Karpas-422 (cell line): ENCODE data around the gene NIN. TPM values are rescaled to one million over a fixed set of nuclear protein-coding genes. Genes with fewer than 3 reads are reported as not detected.

Source experiments
- DNase-seq: peaks from one replicate; pipeline ENCODE4 v3.0.0-alpha.2; 2015
- H2AFZ ChIP-seq: fragments of 200-600 bp; sonication (generic); 2 replicates; pipeline ENCODE4 v1.6.1; 2014; ENCODE audit warnings: antibody characterized with exemption, low read length, mixed read lengths
- H3K27ac ChIP-seq: fragments of 200-600 bp; sonication (generic); 2 replicates; pipeline ENCODE4 v1.5.1; 2014; ENCODE audit warnings: mild to moderate bottlenecking, low read length, moderate library complexity
- H3K27me3 ChIP-seq: fragments of 200-600 bp; sonication (generic); 2 replicates; pipeline ENCODE4 v1.6.1; 2014; ENCODE audit warnings: low read length, mixed read lengths
- H3K36me3 ChIP-seq: fragments of 200-600 bp; sonication (generic); 2 replicates; pipeline ENCODE4 v1.6.1; 2014; ENCODE audit warnings: low read length, mixed read lengths; ENCODE audit not compliant: insufficient read depth
- H3K4me1 ChIP-seq: fragments of 200-600 bp; sonication (generic); 2 replicates; pipeline ENCODE4 v1.6.1; 2014; ENCODE audit warnings: mild to moderate bottlenecking, low read length, mixed read lengths
- H3K4me2 ChIP-seq: fragments of 200-600 bp; sonication (generic); 2 replicates; pipeline ENCODE4 v1.6.1; 2014; ENCODE audit warnings: low read length, low read depth, mild to moderate bottlenecking; ENCODE audit not compliant: poor library complexity, severe bottlenecking
- H3K4me3 ChIP-seq: fragments of 200-600 bp; sonication (generic); 2 replicates; pipeline ENCODE4 v1.5.1; 2014; ENCODE audit warnings: mild to moderate bottlenecking, antibody characterized with exemption, low read length, mixed read lengths
- H3K79me2 ChIP-seq: fragments of 200-600 bp; sonication (generic); 2 replicates; pipeline ENCODE4 v1.6.1; 2014; ENCODE audit warnings: mild to moderate bottlenecking, low read length, mixed read lengths
- H3K9ac ChIP-seq: fragments of 200-600 bp; sonication (generic); 2 replicates; pipeline ENCODE4 v1.6.0; 2014; ENCODE audit warnings: low read length
- H3K9me2 ChIP-seq: fragments of 200-600 bp; sonication (generic), shearing (Covaris generic); replicated peaks from 2 replicates; pipeline ENCODE4 v1.6.0; 2014; ENCODE audit warnings: mild to moderate bottlenecking, low read length, moderate library complexity; ENCODE audit not compliant: insufficient read depth
- H3K9me3 ChIP-seq: fragments of 300-700, 200-600 bp; sonication (generic); 2 replicates; pipeline ENCODE4 v1.6.1; 2014; ENCODE audit warnings: low read length, mixed read lengths
- H4K20me1 ChIP-seq: fragments of 200-600 bp; sonication (generic); 2 replicates; pipeline ENCODE4 v1.6.1; 2014; ENCODE audit warnings: mild to moderate bottlenecking, antibody characterized with exemption, low read length, low read depth; ENCODE audit not compliant: insufficient read depth
- total RNA-seq: library from RNA; depleted of rRNA; stranded (reverse); fragments of >200 nt; shearing (Covaris generic); gene quantifications from 2 replicates; pipeline ENCODE4 v1.2.3, GENCODE V29; 2014; ENCODE audit warnings: low replicate concordance

Gene NIN
- total RNA-seq, 1 experiment from 2014 or later = 59.4 TPM

GRCh38 chr14:50786751-50787464, 44.1 kb downstream of the NIN start:
- DNase-seq = no peak
- no peaks in the 10 kb centered on the region for H3K79me2 ChIP-seq
- no peaks in the 10 kb centered on the region for H3K9me3 ChIP-seq
- H3K4me2 ChIP-seq = no peak overlapping the region
- H4K20me1 ChIP-seq = no peaks in the 10 kb centered on the region
- H2AFZ ChIP-seq = no peak overlapping the region
- no peaks in the 10 kb centered on the region for H3K27me3 ChIP-seq
- H3K36me3 ChIP-seq = peaks cover 13% of the 10 kb centered on the region
- no peak overlapping the region for H3K9ac ChIP-seq
- no peak overlapping the region for H3K4me3 ChIP-seq
- H3K27ac ChIP-seq = peak overlapping the region; percentile 31
- H3K9me2 ChIP-seq = no peaks in the 10 kb centered on the region
- H3K4me1 ChIP-seq = peaks cover 55% of the 10 kb centered on the region

- DNase-seq = no peak
- Histone ChIP-seq H3K4me3 (no peak overlapping the region), H3K9me2 (no peaks in the 10 kb centered on the region), H3K27ac (no peak overlapping the region), H3K4me2 (no peak overlapping the region), H3K79me2 (no peaks in the 10 kb centered on the region), H3K9ac (no peak overlapping the region), H3K9me3 (no peaks in the 10 kb centered on the region), H3K4me1 (peaks cover 41% of the 10 kb centered on the region), H2AFZ (no peak overlapping the region), H4K20me1 (no peaks in the 10 kb centered on the region), H3K27me3 (no peaks in the 10 kb centered on the region), H3K36me3 (peaks cover 4% of the 10 kb centered on the region)
These were observed 45.4 kb downstream of the NIN start for GRCh38 chr14:50785457-50786063.

- Histone ChIP-seq H4K20me1 (no peaks in the 10 kb centered on the region), H3K36me3 (no peaks in the 10 kb centered on the region), H2AFZ (no peak overlapping the region), H3K4me1 (peaks cover 34% of the 10 kb centered on the region), H3K9me2 (no peaks in the 10 kb centered on the region), H3K9ac (no peak overlapping the region), H3K4me2 (no peak overlapping the region), H3K79me2 (no peaks in the 10 kb centered on the region), H3K27me3 (no peaks in the 10 kb centered on the region), H3K4me3 (no peak overlapping the region), H3K9me3 (no peaks in the 10 kb centered on the region), H3K27ac (no peak overlapping the region)
- no peak for DNase-seq
These were observed 46.1 kb downstream of the NIN start for GRCh38 chr14:50784683-50785456.

GRCh38 chr14:50783563-50783962, 47.4 kb downstream of the NIN start:
- Histone ChIP-seq H3K27ac (no peak overlapping the region), H3K36me3 (no peaks in the 10 kb centered on the region), H4K20me1 (no peaks in the 10 kb centered on the region)

GRCh38 chr14:50780393-50780792, 50.6 kb downstream of the NIN start:
- Histone ChIP-seq H3K4me1 (peaks cover 15% of the 10 kb centered on the region), H3K27ac (no peak overlapping the region; the same call in 1 of the 2 replicates), H3K36me3 (0 out of 2 replicates have a peak, but pooled peaks cover under 1% of the 10 kb centered on the region), H3K9ac (no peak overlapping the region), H4K20me1 (no peaks in the 10 kb centered on the region), H3K27me3 (no peaks in the 10 kb centered on the region), H2AFZ (no peak overlapping the region), H3K9me3 (no peaks in the 10 kb centered on the region), H3K79me2 (0 out of 2 replicates have a peak, but pooled peaks cover 5% of the 10 kb centered on the region), H3K9me2 (no peaks in the 10 kb centered on the region), H3K4me2 (no peak overlapping the region), H3K4me3 (no peak overlapping the region)
- no peak for DNase-seq

More at GRCh38 chr14:50783563-50783962, 47.4 kb downstream of the NIN start:
- Histone ChIP-seq H3K9me2 (no peaks in the 10 kb centered on the region), H3K27me3 (no peaks in the 10 kb centered on the region), H3K4me1 (peaks cover 26% of the 10 kb centered on the region), H3K9me3 (no peaks in the 10 kb centered on the region), H3K4me3 (no peak overlapping the region), H3K4me2 (no peak overlapping the region), H3K9ac (no peak overlapping the region), H3K79me2 (no peaks in the 10 kb centered on the region), H2AFZ (no peak overlapping the region)
- DNase-seq = no peak

GRCh38 chr14:50778721-50779483, 52.1 kb downstream of the NIN start:
- no peaks in the 10 kb centered on the region for H3K27me3 ChIP-seq
- H3K4me2 ChIP-seq = peak overlapping the region; percentile 19
- H2AFZ ChIP-seq = no peak overlapping the region
- H3K9me3 ChIP-seq = no peaks in the 10 kb centered on the region
- 0 out of 2 replicates have a peak, but pooled peaks cover 5% of the 10 kb centered on the region for H3K79me2 ChIP-seq
- H3K27ac ChIP-seq = peak overlapping the region; percentile 22
- H3K9ac ChIP-seq = no peak overlapping the region
- H3K4me3 ChIP-seq = no peak overlapping the region
- H3K9me2 ChIP-seq = no peaks in the 10 kb centered on the region
- no peak for DNase-seq
- H3K36me3 ChIP-seq = 0 out of 2 replicates have a peak, but pooled peaks cover 3% of the 10 kb centered on the region
- no peaks in the 10 kb centered on the region for H4K20me1 ChIP-seq
- H3K4me1 ChIP-seq = peaks cover 15% of the 10 kb centered on the region

- H3K4me2 ChIP-seq = no peak overlapping the region
- no peak for DNase-seq
These were observed 54.4 kb downstream of the NIN start for GRCh38 chr14:50776522-50776921.

More at GRCh38 chr14:50776522-50776921, 54.4 kb downstream of the NIN start:
- Histone ChIP-seq H2AFZ (no peak overlapping the region), H3K36me3 (peaks cover 19% of the 10 kb centered on the region), H3K27ac (no peak overlapping the region), H3K9me2 (no peaks in the 10 kb centered on the region), H3K27me3 (no peaks in the 10 kb centered on the region), H3K9me3 (no peaks in the 10 kb centered on the region), H4K20me1 (no peaks in the 10 kb centered on the region), H3K4me3 (no peak overlapping the region), H3K9ac (no peak overlapping the region), H3K4me1 (peaks cover 15% of the 10 kb centered on the region), H3K79me2 (0 out of 2 replicates have a peak, but pooled peaks cover 5% of the 10 kb centered on the region)
